Activated naive CD4-positive, alpha-beta T cell treated with anti-CD3 and anti-CD28 coated beads, Interleukin-2, amount 50 U/mL, for 16 hours (primary cell): Measurements from ENCODE around the gene TPM2.

Source experiments
- DNase-seq: peaks from one replicate; pipeline ENCODE4 v3.0.0-alpha.2; 2020

TPM2 gene

DNA sequence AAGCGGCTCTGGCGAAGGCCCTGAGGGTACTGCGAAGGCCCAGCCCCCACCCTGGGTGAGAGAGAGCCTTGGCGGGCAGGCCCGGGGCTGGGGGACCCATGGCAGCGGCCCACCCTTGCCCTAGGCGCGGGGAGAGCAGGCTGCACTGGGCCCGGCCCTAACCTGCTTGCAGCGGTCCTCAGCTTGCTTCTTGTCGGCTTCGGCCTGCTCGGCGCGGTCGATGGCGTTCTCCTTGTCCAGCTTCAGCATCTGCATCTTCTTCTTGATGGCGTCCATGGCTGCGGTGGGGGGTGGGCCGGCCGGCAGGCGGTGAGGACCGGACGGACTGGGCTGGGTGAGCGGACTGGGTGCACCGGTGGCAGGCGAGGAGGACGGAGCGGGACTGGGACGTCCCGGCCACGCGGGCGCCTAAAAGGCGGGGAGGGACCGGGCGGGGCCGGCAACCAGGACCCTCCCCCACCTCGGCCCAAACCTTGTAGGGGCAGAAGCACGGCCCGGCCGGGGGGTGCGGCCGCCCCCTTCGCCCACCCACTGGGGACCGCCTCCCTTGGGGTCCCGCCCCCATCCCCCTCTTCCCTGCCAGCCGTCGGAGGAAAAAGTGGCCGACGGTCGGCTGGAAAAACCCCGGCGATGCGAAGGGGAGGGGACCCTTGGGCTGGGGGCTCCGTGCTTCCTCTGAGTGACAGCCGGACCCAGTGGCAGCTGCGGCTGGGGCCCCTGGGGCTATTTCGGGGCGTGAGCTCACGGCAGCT lies at the start of gene TPM2:
TSS of gene TPM2 (minus strand) at position 384 of the 752 bp plus-strand sequence. CDS start at position 276, 108 bp downstream.
- no peak for DNase-seq

DNA sequence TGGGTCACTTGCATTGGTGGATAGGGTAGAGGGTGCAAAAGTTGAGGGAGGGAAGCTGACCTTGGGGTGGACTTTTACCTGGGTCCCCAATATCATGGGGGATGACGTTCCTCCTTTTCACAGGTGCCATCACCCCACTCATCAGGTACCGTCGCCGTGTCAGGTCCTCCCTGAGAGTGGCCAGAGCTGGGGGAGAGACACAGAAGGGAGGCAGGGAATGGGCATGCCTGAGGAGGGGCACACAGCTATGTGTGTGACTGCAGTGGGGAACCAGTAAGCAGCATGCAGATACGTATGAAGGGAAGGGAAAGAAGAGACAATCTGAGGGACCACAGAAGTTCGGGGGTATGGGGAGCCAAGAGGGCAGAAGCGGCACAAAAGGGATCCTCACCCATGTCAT lies 49.2 kb upstream of the TPM2 start:
- no peak for DNase-seq

DNA sequence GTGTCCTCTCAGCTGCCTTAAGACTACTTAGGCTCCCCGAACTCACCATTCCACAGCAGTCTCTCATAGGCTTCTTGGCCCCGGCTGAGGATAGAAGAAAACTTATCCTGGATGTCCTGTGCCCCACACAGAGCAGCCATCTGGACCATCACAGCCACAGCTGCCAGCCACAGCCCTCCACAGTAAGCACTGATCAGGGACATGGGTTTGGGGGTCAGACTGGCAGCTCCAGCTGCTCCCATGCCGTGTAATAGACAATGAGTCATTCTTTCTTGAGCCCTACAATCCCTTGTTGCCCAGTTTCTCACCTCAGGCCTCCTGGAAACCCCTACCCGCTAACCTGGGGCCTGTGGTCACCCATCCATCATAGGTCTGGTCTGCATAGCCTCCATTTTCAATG lies 48.5 kb upstream of the TPM2 start:
- no peak for DNase-seq

DNA sequence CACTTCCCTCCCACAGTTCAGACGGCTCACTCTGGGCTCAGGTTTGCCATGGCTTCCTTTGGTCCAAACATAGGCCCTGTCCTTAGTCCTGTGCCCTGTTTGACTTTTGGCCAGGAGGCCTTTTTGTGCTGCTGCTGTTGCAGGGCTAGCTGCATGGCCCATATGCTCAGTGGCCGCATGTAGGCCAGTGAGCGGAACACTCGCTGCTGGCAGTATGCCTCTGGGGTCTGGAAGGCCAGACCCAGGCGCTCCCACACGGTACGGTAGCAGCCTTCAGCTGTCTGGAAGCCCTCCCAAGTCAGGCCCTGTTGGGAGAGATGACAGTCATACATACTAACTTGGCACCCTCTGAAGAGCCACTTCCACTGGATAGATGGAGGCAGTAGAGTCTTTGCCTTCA lies 47.4 kb upstream of the TPM2 start:
- no peak for DNase-seq

DNA sequence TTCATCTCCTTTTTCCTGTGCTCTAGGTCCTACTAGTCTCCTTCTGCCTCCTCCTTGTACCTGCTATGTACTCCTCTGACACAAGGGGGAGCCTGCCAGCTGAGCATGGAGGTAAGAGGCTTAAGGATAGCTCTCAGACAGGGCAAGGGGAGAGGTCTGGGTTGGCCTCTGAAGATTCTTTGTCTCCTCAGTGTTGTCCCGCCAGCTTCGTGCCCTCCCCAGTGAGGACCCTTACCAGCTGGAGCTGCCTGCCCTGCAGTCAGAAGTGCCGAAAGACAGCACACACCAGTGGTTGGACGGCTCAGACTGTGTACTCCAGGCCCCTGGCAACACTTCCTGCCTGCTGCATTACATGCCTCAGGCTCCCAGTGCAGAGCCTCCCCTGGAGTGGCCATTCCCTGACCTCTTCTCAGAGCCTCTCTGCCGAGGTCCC lies 46.5 kb upstream of the TPM2 start:
- DNase-seq: peak; percentile 66

DNA sequence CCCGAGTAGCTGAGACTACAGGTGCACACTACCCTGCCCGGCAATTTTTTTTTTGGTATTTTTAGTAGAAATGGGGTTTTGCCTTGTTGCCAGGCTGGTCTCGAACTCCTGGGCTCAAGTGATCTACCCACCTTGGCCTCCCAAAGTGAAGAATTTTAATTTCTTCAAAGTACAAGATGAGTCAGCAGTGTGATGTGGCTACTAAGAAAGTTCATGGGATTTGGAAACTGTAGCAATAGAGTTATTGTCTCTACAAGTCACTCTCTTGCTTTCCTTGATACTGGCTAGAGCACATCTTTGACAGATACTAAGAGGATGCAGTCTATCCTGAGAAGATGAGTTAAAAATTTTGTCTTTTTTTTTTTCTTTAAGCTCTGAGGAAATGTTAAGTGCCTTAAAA lies 44.4 kb upstream of the TPM2 start:
- no peak for DNase-seq

DNA sequence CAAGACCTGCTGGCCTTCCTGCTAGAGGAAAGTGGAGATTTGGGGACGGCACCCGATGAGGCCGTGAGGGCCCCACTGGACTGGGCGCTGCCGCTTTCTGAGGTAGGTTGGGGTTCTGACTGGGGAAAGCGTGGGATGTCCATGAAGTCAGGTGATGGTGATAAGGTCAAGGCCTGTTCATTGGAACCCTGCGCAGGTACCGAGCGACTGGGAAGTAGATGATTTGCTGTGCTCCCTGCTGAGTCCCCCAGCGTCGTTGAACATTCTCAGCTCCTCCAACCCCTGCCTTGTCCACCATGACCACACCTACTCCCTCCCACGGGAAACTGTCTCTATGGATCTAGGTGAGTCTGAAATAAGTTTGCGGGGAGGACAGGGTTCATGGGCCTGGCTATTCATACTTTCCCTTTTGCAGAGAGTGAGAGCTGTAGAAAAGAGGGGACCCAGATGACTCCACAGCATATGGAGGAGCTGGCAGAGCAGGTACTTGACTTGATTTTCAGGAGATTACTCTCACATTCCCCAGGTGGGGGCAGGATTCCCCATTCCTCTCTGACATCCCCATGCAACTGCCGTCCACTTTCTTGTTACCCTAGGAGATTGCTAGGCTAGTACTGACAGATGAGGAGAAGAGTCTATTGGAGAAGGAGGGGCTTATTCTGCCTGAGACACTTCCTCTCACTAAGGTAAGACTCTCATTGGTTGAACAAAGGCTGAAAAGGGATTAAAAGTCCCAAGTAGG lies 43.2 kb upstream of the TPM2 start:
- no peak for DNase-seq

DNA sequence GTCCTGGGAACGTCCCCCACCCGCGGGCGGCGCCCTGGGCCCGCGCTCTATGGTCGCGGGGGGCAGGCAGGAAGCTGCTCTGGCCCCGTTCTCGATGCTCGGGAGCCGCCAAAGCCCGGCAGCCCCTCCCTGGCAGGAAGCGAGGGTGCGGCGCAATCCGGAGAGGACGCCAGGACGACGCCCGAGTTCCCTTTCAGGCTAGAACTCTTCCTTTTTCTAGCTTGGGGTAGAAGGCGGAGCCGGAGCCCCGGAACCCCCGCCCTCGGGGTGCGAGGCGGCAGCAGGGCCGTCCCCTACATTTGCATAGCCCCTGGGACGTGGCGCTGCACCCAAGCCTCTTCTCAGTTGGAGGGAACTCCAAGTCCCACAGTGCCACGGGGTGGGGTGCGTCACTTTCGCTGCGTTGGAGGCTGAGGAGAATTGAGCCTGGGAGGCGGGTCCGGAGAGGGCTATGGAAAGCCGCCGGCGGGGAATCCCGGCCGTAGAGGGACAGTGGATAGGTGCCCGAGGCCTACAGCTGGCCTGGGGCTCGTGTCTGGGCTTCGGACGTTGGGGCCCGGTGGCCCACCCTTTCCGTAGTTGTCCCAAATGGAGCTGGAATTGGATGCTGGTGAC lies 42.6 kb upstream of the TPM2 start, which contains the start of the genes CREB3 and TLN1:
TSS of gene CREB3 (plus strand) at position 482 of the 615 bp plus-strand sequence. CDS start at position 589, 107 bp downstream.
TSS of gene TLN1 (minus strand) at position 11 of the 615 bp plus-strand sequence. CDS start 6,501 bp downstream, outside the sequence.
- DNase-seq: peak; percentile 97

DNA sequence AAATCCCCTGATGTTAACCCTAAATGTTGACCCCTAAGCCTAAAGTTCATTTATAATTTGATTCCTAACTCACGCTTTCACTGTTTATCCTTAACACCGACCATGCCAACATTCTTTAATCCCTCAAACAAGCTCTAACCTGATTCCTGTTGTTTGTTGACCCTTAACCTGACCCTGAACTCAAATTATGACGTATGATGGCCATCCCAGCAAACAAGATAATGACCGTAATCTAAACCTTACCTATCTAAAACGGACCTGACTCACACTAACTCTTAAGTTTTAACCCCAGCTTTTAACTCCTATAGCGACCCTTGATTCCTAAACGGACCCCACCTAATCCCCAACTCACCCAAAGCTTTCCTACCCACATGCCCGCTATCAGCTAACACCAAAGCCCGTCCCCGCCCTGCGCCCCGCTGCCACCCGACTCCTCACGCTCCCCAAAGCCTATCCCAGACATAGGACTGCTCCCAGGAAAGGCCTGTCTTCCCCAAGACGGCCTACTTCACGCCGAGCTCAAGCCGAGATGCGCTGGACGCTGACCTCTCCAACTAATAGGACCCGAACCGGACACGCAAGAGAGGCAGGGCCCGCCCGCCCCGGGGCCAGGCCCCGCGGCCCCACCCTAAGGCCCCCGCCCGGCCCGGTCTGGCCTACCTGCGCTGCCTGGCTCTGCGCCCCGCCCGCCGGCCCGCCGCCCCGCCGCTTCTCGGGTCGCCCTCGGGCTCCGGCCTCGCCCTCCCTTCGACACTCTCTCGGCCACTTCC lies 41.9 kb upstream of the TPM2 start:
- no peak for DNase-seq

DNA sequence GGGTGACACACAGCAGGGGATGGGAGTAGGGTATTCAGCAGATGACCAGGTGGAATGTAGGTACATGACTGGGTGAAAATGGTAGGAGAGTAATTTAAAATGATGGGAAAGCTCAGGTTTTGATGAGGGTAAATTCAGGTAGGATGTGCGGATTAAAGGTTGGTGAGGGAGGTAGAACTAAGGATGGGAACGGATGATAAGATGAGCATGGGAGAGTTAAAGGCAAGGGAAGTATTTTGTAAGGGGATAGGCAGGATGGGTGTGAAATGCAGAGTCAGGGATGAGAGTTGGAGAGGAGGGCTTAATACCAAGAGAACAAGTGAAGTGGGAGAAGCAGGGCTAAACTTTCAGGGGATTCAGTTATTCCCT lies 40.7 kb upstream of the TPM2 start:
- no peak for DNase-seq

DNA sequence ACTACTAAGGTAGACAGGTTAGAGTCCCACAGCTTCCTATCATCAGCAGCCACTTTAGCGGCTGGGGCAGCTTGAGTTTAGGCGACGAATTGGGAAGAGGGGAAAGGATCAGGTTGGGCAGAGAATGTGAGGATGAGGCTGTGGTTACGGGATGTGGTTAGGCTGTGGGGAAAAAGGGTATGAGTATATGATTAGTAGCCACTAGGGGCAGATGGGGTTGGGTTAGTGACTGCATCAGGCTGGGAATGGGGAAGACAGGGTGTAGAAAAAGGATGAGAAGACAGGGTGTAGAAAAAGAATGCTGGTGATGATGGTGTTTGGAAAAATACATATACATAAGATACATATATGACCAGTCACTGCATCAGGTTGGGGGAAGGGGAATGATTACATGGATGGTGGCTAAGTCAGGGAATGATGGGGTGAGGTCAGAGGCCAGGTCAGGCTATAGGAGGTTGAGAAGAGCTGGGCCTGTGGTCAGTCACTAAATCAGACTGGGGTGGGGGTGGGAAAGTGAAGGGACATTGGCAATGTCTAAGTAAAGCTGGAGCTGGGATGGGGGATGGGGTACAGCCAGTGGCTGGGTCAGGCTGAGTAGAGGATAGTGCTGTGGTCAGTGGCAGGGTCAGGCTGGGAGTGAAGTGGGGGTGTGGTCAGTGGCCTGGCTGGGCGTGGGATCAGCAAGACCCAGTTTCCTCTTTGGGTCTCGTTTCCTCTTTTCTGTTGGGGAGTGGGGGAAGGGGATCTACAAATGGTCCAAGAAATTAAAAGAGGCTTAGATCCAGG lies 40.2 kb upstream of the TPM2 start:
- DNase-seq: no peak

DNA sequence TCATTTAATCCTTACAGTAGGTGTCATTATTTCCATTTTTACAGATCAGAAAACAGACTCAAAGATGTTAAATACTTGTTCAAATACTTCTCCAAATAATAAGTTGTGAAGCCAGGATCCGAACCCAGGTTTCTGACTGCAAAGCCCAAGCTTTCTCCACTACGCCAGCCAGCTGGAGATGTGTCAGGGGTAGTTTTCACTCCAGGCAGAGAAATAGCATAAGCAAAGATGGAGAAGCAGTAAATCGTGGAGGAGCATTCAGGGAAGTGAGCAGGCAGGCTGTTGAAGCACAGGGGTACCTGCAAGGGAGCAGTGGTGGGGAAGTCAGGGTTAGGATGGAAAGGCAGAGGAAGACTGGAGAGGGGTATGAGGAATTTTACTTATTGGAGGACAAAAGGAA lies 39.4 kb upstream of the TPM2 start:
- no peak for DNase-seq

DNA sequence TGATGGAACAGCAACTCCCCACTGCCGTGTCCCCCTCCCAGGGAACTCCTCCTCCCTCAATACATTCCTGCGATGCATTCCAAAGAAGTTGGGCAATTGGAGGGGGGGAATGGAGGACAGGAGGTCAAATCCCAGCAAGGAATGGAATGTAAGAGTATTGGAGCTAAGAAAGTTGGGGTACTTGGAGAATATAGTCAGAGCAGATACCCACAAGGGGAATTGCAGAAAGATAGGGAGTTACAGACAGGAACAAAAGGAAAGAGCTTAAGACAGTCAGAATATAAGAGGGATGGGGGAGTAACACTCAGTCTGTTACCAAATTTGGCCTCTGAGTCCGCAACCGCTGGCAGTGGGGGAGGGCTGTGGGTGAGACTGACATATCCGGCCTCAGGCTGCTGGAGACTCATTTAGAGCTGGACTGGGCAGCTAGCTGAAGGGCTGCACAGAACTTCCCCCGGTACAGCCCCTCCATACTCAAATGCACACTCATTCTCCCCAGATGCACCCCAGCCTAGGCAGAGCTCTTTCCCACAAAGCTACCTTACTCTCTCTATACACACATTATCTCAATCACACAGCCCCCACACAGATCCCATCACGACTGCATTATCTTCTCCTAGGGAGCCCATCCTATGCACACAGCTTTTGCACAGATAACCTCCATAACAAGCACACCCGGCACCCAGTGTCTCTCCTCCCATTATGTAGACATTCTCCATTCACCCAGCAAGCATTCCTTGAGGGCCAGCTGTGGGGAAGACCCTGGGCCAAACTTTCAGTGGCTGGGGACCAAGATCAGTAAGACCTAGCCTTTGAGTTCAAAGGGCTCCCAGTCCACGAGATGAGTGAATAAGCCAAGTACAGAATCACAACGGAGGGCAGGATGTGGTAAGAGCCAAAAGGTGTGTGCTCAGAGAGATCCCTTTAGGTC lies 38.6 kb upstream of the TPM2 start:
- no peak for DNase-seq

DNA sequence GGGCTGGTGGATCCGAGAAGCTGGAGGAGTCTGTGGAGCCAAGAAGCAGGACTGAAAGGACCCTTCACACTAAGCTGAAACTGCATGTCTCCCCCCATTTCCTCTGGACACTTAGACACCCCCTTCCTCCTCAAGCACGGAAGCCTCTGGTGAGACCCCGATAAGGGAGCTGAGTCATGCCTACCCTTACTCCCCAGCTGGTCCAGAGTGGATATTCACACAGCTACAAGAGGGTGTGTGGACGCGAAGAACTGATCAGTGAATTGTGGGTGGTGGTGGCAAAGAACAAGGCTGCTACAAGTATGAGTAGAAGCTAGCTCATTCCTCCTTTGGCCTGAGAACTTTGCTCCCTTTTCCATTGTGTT lies 37.9 kb upstream of the TPM2 start:
- DNase-seq: no peak

DNA sequence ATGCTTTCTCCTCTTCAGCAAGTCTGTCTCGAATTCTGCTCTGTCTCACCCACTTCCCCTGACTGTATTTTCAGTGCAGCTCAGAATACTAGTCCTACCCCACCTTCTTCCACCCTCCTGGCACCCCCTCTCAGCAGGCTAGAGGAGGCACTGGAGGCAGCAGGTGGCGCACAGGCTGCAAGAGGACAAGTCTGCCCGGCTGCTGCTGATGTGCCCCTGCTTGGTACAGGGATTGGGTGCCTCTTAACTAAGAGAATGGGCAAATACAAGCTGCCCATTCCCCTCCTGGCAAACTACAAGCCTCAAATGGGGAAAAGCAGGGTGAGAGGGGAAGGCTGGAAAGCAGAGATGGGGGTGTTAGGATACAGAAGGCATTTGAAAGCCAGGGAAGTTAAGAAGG lies 37.2 kb upstream of the TPM2 start:
- peak; percentile 51 for DNase-seq

DNA sequence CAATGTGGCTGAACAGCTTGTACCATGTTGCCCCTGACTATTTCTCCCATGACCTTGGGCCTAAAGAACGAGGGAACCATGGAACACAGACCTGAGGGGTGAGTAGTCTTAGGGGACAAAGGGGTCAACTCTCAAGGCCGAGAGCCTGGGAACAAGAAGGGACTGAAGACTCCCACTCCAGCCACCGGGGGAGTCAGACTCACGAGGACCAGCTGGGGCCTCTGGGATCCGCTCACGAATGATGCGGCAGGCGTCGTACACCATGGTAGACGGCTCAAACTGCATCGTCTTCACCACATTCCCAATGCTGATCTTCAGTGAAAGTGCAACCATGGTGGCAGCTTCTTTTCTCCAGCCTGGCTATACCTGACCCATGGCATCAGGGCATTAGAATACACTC lies 35.6 kb upstream of the TPM2 start:
- DNase-seq: no peak

DNA sequence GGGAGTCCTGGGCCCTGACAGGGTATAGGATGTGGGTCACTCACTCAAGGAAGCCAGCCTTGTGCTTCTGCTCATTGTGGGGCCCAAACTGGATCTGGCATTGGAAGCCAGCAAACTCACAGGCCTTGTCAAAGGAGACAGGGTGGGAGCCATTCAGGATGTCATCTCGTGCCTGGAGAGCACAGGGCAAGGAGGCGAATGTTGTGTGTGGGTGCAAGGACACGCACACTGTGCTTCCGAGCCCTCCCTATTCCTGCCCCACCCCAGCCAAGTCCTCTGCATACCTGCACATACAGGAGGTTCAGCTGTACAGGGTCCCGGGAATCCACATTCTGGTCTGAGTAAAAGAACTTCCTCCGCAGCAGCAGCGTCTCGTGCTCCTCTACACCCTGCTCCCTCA lies 34.2 kb upstream of the TPM2 start:
- no peak for DNase-seq

DNA sequence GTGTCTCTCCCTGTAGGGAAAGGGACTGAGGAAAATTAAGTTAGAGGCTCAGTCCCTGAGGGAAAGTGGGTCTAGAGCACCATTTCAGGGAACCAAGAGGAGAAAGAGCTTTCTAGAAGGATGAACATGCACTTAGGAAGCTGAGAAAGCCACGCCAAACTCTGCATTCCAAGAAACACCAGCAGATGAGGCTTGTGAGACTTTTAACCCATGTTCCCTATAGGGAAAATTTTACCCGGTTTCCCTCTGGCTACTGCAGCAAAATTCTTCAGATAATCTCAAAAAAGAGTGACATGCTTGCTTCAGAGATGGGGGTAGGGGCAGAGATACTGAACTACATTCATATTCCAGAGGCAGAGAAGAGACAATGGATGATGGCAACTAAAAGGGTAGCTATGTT lies 33.7 kb upstream of the TPM2 start:
- DNase-seq: no peak

DNA sequence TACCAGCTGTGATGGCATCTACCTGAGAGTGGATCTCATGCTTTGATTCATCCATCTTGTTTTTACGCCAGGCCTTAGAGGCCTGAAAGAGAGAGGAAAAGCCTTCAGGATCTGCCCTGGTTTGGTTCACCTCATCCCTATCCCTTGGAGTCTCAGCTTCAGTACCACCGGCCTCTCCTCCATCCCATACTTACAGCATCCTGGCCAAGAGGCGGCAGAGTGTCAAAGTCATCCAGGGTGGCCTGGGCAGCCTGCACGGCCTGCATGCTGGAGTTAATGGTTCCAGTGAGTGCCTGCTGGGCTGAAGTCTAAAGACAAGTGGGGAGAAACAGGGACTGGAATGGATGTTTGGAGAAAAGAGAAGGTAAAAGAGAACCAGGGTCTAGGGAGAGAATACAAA lies 29.8 kb upstream of the TPM2 start:
- DNase-seq: no peak

DNA sequence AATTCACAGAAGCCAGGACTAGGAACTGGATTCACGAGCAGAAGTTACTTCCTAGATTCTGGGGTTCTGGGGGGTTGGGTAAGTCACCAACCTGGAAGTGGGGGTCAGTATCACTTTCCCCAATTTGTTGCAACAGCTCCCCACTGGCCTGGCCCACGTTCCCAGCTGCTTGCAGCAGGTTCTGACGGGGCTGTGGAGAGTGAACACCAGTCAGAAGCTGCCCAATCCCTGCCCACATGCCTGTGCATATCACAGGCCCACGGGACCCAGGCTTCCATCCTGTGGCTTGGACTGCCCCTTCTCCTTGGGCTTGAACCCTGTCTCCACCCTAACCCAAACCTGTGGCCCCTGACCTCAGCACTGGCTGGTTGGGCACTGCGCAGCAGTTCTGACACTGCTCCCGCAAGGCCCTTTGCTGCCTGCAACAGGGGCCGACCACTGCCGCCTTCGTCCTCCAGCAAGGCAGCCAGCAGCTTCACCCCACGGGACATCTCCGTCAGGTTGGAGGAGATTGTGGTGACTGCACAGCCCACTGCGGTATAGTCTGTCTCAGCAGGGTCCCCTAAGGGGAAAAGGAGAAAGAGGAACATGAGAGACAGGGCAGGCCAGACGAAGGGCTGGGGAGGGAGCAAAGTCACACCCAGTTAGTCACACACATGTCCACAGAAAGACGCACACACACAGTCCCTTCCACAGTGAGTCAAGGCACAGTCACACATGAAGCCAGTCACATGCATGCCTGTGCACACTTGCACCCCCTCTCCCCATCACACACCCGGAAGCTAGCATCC lies 29.2 kb upstream of the TPM2 start:
- DNase-seq: no peak
